SIG-M5 (cell line): ENCODE results near the gene CEMIP.
"Not testable (repeated sequence)": the region's sequence is repeated elsewhere in the genome, so short reads cannot be mapped to it uniquely, and the experiment has no call there.

ENCODE experiments used
- DNase-seq: peaks from one replicate; lab custom pipeline; 2025; lab: John Stamatoyannopoulos, UW

Gene CEMIP

DNA sequence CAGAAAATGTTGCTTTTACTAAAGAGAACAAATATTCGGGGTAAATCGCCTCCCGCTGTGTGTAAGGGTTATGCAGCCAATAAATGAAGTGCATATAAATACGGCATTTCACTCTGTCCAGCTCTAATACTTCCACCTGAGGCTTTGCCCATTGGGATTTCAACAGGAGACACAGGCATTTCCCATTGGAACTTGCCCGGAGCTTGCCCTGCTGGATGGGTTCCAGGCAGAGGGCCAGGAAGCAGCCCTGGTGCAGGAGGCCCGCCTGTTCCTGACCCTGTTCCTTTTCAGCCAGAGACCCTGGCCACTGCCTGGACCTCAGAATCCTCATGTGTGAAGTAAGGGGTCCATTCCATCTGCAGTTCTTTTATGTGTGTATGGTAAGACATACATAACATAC is 17.4 kb upstream of the CEMIP start:
- DNase-seq: no peak

DNA sequence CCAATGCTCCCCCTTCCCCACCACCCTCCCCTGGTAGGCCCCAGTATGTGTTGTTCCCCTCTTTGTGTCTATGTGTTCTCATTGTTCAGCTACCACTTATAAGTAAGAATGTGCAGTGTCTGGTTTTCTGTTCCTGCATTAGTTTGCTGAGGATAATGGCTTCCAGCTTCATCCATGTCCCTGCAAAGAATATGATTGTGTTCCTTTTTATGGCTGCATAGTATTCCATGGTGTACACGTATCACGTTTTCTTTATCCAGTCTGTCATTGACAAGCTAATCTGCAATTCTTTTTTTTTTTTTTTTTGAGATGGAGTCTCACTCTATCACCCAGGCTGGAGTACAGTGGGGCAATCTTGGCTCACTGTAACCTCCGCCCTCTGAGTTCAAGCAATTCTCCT is 15.9 kb upstream of the CEMIP start:
- DNase-seq: not testable (repeated sequence)

DNA sequence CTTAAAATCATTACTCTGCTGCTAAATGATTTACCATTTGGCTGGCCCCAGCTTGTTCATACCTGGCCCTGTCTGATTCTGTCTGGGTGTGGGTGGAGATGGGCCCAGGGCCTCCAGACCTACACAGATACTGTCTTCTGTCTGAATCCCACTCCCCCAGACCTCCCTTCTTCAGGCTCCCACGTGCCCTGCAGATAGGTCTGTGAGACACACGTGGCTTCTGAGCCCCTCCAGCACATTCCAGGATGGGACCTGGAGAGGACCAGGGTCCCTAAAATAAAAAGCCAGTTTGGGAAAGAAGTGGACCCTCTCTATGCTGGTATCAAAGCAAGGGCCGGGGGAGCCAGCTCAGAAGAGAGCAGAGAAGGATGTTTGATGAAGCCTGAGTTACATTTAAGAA is 14.6 kb upstream of the CEMIP start:
- DNase-seq: no peak

DNA sequence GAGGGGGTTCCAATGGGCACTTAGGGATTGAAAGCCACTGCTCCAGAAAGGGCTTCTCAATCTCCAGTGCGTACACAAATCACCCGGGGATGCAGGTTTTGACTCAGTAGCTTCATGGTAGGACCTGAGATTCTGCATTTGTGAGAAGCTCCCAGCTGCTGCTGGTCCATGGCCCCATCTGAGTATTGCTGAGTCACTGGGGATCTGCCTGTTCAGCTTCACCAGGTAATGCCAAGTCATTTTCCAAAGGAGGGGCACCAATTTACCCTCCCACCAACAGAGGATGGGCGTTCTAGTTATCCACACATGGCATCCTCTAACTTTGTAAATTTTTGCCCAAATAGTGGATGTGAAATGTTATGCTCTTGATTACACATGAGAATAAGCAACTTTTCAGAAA is 12.9 kb upstream of the CEMIP start:
- DNase-seq: no peak

DNA sequence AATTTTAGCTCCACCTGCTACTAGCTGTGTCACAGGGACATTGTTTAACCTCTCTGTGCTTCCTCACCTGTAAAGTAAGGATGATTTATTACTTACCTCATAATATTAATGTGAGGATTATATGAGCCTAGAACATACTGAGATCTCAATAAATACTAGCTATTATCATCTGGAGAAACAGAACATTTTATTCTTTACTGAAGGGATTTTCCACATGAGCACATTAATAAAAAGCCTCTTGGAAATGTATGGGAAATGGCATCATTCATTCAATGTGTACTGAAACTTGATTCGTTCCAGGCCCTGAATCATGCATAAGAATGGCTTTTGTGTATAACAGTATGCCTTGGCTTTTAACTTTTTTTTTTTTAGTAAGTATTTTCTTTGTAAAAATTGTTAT is 11.0 kb upstream of the CEMIP start:
- no peak for DNase-seq

DNA sequence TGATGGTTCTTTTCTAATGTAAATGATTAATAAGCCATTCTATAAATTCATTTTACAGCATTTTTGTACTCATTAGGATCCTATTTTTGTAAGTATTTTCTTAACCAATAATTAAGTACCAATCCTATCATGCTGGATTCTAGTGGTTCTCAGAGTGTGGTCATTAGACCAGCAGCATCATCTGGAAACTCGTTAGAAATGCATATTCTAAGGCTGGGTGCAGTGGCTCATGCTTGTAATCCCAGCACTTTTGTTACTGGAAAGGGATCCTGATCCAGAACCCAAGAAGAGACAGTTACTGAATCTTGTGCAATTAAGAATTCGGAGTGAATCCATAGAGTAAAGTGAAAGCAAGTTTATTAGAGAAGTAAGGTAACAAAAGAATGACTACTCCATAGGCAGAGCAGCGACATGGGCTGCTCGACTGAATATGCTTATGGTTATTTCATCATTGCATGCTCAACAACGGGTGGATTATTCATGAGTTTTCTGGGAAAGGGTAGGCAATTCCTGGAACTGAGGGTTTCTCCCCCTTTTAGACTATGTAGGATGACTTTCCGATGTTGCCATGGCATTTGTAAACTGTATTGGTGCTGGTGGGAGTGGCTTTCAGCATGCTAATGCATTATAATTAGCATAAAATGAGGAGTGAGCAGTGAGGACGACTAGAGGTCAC is 9.9 kb upstream of the CEMIP start:
- DNase-seq: no peak

DNA sequence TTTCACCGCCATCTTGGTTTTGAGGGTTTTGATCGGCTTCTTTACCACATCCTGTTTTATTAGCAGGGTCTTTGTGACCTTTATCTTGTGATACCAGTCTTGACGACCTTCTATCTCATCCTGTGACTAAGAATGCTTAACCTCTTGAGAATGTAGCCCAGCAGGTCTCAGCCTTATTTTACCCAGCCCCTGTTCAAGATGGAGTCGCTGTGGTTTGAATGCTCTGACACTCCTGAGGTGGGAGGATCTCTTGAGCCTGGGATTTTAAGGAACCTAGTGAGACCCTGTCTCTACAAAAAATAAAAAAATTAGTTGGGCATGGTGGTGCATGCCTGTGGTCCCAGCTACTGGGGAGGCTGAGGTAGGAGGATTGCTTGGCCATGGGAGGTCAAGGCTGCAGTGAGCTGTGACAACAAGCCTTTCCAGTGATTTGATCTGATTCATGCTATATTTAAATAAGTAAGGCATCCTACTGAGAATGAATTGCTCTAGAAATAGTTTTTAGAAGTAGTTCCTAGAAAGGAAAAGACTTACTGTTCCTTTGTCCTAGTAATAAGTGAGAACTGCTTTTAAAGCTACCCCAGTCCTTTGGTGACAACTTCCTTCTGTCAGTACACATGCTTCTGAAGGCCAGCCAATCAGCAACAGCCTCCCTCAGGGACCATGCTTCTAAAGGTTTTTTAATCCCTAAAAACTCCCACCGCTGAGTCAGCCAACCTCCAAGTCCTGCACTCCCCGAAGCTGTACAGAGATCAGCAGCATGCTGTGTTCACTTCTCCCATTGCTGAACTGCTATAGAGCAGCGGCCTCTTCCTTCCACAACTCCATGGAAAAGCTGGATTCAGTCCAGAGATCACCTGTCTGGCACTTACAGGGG is 9.1 kb upstream of the CEMIP start:
- no peak for DNase-seq

DNA sequence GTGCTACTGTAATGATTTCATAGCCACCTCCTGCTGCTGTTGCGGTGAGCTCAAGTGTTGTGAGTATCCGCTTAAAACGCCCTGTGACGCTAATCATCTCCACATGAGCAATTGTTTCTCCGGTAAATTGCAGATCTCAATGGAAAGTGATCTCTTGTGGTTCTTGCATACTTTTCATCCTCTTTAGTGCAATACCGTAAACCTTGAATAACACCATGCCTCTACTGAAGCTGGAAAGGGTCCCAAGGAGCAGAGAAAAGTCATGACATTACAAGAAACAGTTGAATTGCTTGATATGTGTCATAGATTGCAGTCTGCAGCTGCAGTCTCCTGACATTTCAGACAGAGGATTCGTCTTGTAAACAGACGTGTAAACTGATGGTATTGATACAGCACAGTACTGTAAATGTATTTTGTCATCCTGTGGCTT is 6.0 kb upstream of the CEMIP start:
- DNase-seq: no peak

DNA sequence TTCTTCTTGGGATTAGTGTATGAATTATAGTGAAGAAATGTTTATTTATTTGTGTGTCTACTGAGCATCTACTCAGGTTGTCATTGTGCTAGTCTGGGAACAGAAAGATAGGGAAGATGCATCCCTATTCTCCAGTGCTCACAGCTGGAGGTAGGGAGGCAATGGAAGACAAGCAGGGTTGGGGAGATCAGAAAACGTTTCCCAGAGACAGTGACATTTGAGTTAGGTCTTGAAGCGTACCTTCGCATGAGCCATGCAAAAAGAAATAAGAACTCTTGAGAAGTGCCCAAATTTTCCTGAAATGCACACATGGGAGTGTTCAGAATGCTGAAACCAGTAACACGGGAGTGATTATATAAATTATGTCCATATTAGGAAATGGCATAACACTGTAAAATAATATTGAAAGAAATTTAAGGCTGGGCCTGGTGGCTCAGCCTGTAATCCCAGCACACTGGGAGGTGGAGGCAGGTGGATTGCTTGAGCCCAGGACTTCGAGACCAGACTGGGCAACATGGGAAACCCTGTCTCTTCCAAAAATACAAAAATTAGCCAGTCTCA is 5.3 kb upstream of the CEMIP start:
- no peak for DNase-seq

DNA sequence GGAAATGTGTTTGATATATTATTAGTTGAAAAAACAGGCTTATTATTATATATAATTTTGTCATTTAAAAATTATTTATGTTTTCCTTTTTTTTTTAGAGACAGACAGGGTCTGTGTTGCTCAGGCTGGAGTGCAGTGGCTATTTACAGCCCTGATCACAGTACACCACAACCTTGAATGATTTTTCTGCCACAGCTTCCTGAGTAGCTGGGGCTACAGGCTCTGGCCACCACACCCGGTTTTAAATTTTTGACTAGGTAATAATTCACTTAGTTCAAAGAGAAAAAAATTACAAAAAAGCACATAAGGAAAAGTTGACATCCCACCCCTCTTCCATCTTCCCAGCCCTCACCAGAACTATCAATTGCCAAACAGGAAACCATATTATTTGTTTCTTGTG is 4.7 kb upstream of the CEMIP start:
- no peak for DNase-seq

DNA sequence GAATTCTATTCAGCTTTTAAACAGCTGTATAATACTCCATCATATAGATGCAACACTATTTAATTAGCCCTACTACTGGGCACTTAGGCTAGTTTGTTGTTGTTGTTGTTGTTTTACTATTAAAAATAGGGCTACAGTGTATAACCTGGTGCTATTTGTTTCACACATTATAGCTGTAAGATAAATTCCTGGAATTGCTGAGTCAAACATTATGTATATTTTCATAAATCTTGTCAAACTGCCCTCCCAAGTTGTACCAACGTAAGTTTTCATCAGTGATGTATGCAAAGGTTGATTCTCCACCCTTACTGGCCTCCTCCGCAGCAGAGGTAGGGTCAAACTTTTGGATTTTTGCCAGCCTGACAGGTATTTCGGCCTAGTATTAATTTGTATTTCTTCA is 3.8 kb upstream of the CEMIP start:
- no peak for DNase-seq

DNA sequence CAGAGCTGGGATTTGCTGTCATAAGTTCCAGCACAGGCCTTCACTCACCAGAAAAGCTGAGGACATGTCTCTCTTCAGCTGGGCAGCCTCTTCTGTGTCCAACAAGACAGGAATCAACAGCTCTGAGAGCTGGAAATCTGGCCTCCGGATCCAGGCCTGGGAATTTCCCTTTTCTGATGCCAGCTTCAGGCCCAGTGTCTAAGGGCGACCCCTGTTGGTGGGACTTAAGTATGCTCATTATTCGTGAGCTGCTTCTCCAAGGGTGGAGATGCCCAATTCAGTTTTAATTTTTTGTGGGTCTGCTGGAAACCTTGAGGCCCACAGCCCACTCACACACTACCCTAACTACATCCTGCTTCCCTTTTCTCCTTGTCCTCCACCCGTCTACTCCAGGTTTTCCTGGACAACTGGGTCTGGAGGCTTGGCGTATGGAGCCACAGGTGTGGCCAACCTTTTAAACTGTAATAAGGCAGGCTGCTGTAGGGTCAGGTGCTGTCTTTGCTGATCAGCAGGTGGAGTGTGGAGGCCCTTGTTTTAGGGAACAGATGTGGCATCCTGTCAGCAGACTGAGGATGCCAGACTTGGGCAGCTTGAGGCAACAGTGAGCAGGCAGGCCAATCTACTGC is 2.6 kb upstream of the CEMIP start:
- no peak for DNase-seq

DNA sequence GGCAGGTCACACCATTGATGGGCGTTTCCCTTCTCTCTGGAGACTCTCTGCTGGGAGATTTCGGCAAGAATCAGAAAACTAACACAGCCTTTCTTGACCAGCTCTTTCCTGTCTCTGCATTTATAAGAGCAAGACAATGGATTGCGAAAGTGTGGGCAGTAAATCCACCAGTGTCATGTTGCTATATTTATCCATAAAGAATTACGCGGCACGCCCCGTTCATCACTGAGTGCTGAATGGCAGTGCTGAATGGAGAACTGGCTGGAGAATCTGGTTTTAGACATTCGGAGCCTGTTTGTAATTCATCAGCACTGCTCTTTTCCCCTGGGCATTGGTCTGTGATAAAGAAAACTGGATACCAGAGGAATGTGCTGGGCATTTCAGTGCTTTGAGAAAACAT is 2.0 kb upstream of the CEMIP start:
- DNase-seq: peak; percentile 24

DNA sequence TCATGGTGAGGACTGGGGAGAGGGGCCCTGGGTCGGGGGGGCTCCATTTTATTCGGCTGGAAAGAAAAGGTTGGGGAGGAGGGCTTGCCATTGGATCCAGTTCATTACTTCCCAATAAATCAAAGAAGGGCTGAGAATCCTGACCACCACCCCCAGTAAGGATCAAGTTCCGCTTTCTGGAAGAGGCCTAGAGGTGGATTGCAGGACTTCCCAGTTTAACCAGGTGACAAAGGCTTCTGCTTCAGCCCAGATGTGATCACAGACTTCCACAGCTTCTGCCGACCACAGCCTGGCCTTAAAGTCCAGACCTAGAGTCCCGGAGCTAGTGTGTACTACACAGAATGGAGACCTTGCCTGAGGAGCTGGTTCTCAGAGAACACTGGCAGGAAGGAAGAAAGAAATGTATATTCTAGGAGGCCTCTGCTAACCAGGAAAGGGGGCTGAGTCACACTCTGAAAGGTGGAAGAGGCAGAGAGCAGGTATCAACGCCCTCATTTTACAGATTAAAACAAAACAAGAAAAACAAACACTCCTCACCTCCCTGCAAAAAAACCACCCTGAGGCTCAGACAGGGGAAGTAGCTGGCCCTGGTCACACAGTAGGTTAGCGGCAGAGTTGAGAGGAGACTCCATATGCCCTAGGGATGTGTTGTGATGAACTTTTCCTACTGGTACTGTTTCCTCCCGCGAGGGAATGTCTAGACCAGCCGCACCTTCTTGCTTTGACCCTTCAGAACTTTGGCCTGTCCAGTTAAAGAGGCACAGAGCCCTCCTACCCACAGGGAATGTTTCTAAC is 1.1 kb upstream of the CEMIP start:
- no peak for DNase-seq

DNA sequence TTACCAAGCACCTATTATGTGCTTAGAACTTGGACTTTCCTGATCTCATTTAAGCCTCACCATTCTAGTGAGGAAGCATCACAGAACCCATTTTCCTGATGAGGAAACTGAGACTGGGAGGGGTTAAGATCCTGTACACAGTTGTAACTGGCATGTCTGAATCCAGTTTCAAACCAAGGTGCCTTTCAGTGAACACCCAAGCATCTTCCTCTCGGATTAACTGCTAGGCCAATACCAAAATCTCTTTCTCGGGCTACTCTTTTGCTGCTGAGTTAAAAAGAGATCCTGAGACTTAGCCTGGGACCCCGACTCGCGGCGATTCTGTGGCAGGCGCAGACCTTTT is 578 bp upstream of the CEMIP start:
- DNase-seq: no peak

DNA sequence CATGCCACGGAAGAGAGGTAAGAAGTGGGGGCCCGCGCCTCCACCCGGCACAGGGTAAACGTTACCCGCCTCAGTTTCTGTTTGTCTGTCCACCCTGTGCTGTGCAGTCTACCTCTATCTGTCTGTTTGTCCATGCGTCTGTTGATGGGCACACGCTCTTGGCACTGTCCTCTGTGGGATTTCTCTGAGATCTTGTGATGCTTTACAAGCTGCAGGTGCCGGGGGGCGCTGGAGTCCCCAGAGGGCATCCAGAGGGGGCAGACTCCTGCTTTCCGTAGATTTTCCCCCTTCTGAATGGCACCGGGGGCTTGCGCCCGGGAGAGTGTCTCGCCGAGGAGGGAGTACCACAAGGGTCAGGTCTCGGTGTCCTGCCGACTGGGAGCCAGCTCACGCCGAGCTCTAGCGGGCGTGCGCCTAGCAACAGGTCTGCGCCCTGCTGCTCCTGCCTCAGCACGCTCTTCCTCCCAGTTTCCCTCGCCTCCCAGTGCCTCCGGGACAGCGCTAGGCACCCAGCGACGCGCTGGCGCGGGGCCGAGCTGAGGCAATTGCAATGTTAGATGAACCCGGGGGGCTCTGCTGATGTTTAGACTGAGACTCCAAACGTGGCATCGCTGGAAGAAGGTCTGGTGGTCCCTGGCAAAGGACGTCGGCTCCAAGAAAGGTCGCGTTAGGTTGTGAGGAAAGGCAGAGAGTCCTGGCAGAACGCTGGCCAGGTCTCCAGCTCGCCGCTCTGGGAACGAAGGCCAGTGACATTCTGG is 667 bp downstream of the CEMIP start:
- DNase-seq: no peak

DNA sequence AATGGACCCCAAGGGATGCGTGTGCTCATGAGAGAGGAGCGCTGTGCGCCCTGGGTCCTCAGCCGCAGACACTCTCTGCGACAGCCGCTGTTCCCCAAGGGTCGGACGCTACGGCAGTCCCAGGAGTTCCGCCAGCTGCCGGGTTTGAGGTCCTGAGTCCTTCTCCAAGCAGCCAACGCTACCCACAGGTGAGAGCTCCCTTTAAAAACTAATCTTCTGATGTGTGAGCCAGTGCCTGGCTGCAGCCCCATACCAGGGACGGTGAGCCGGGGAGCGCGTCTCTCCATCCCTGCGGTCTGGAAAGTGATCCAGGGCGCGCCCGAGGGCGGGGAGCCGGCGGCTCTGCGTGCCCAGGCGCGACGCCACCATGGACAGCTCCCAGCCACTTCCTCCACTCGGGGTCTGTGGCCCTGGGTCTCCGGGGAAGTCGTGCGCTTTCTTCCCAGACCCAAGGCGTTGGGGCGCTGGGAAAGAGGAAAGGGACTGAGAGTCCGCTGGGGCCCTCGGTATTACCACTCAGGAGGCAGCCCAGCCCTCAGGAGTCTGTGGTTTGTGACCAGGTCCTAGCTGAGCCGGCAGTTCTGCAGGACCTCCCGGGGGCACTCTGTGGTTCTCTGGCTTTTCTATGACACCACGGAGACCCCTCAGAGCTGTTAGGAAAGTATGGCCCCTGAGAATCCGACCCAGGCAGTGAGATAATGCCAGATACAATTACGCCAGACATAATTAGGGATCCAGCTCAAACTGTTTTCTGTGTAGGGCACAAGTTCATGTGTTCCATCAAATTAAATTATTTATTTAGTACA is 1.4 kb downstream of the CEMIP start:
- DNase-seq: no peak

DNA sequence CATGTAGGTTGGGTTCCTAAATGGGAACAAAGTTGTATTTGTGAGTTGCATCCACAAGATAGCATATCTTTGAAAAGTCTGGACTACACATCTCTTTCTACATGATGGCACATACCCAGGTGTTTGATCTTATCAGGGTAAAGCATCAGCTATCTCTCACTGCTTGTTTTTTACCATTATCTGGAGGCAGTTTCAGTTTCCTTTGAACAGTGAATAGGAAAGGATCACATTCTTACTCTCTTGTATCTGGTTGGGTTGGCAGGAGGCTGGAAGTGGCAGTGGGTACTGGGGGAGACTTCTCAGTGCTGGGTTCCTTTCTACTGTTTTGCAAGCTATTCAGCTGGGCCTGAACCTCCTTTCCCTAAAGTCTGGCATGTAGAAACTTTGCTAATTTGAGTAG is 4.1 kb downstream of the CEMIP start:
- no peak for DNase-seq

DNA sequence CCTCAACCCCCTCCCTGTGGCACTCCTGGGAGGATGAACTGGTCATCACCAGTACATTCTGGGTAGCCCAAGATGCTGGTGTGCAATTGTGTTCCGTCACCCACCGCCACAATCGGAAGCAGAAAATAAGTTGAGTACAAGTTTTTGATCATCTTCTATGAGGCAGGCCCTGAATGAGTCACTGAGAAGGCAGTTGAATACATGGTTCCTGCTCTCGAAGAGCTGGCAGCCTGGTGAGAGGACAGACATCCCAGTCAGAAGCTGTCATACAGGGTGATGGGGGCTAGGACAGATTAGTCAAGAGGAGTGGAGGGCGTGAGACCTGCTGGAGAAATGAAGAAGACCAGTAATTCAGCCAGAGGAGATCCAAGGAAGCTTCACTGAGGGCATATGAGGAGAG is 6.2 kb downstream of the CEMIP start:
- DNase-seq: no peak

DNA sequence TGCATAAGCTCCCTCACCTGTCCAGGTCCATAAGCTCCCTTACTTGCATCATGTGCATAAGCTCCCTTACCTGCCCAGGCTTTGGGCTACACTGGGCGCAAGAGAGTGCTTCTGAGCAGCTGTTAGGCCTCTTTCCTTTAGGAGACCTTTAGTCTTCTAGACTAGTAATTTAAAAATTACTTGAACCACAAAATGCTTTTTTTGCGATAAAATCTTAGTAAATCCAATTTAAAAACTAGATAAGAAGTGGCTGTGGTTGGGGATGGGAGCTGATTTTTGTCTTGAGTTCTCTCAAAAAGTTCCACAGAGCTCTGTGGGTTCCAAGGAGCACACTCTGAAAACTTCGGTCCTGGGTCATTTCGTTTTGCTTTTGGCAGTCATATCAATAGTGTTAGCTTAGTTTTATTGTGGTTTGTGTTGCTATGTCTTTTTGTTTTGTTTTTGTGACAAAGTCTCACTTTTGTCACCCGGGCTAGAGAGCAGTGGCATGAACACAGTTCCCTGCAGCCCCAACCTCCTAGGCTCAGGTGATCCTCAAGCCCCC is 6.7 kb downstream of the CEMIP start:
- DNase-seq: no peak
